GM12878 (cell line): ENCODE data around the gene TUBD1. TPM values are rescaled to one million over a fixed set of nuclear protein-coding genes. Genes with fewer than 3 reads are reported as not detected.
A peak's percentile ranks its signal among the peaks of the same experiment; 100 is the strongest.

Experiments
- ATAC-seq: fragments of 200-7000 bp; cut with Tn5 transposase; 3 replicates; pipeline ENCODE4 v1.9.1; 2020; ENCODE audit warnings: mild to moderate bottlenecking, moderate library complexity
- BruUV-seq: library from RNA; stranded (reverse); fragments of 400-500 nt; replicated peaks from 2 replicates; lab custom pipeline; 2021; lab: Mats Ljungman, UMichigan
- CTCF ChIA-PET: fragments of 300-600 bp; sonication (Branson Sonifier 250); formaldehyde crosslinking; extraction: SDS; loops from one replicate; lab custom pipeline; 2021; ENCODE audit warnings: inconsistent platforms; lab: Yijun Ruan, JAX
- POLR2A ChIA-PET: fragments of 350-600 bp; formaldehyde crosslinking; extraction: SDS; loops from one replicate; lab custom pipeline; 2021; ENCODE audit warnings: inconsistent platforms; lab: Charles Lee
- RAD21 ChIA-PET: fragments of 300-600 bp; sonication (Branson Sonifier 250); formaldehyde crosslinking; loops from one replicate; lab custom pipeline; 2023; ENCODE audit warnings: antibody characterized with exemption; ENCODE audit not compliant: unreplicated experiment; lab: Charles Lee
- SMC1A ChIA-PET: fragments of 300-600 bp; sonication (Branson Sonifier 250); formaldehyde crosslinking; loops from one replicate; lab custom pipeline; 2023; ENCODE audit not compliant: unreplicated experiment, uncharacterized antibody; lab: Charles Lee
- DNase-seq: peaks from one replicate; pipeline ENCODE4 v3.0.0-alpha.2; 2011; ENCODE audit warnings: low read depth, low spot score
- FAIRE-seq: peaks from 3 replicates; lab custom pipeline; 2011; peaks lifted over from hg19 to GRCh38; lab: Jason Lieb, UNC
- H2AFZ ChIP-seq: 2 replicates; pipeline ENCODE4 v1.6.0; 2011; ENCODE audit warnings: low read depth, low read length, control low read depth; ENCODE audit not compliant: control insufficient read depth
- H3K27ac ChIP-seq: 2 replicates; pipeline ENCODE4 v1.5.1; 2011; ENCODE audit warnings: control low read depth; ENCODE audit not compliant: control insufficient read depth, insufficient read depth
- H3K27me3 ChIP-seq, 2 experiments: replicated peaks in 1 of 2; 2 replicates each; pipeline versions ENCODE4 v1.6.0 to v1.6.1; 2011; ENCODE audit warnings: low read length in 1 of 2; ENCODE audit not compliant: control insufficient read depth in 2 of 2, insufficient read depth in 2 of 2
- H3K36me3 ChIP-seq, 2 experiments: 2 replicates each; pipeline ENCODE4 v1.5.1; 2011; ENCODE audit warnings: low read length in 1 of 2; ENCODE audit not compliant: control insufficient read depth in 2 of 2, insufficient read depth in 2 of 2
- H3K4me1 ChIP-seq: 2 replicates; pipeline ENCODE4 v1.6.1; 2011; ENCODE audit warnings: mild to moderate bottlenecking, low read length, moderate library complexity, mixed read lengths; ENCODE audit not compliant: control insufficient read depth, insufficient read depth
- H3K4me2 ChIP-seq: 2 replicates; pipeline ENCODE4 v1.6.0; 2011; ENCODE audit warnings: control low read depth; ENCODE audit not compliant: control insufficient read depth, insufficient read depth
- H3K4me3 ChIP-seq: fragments of 200-600 bp; sonication (generic); 2 replicates; pipeline ENCODE4 v1.5.1; 2016
- H3K79me2 ChIP-seq: 2 replicates; pipeline ENCODE4 v1.6.0; 2011; ENCODE audit warnings: low read length; ENCODE audit not compliant: control insufficient read depth, insufficient read depth
- H3K9ac ChIP-seq: 2 replicates; pipeline ENCODE4 v1.8.0; 2011; ENCODE audit warnings: low read length, control low read depth, mixed read lengths; ENCODE audit not compliant: control insufficient read depth, insufficient read depth
- H3K9me3 ChIP-seq: replicated peaks from 3 replicates; pipeline ENCODE4 v1.5.1; 2011; ENCODE audit warnings: mild to moderate bottlenecking, low read length; ENCODE audit not compliant: control insufficient read depth, insufficient read depth
- H4K20me1 ChIP-seq: 2 replicates; pipeline ENCODE4 v1.6.0; 2011; ENCODE audit not compliant: control insufficient read depth, insufficient read depth
- BRCA1 ChIP-seq: IDR thresholded peaks from 2 replicates; pipeline ENCODE4 v1.6.1; 2011; ENCODE audit warnings: low read depth, low read length, improper control_type of control experiment
- CBX3 ChIP-seq: fragments of 200-600 bp; sonication (generic); IDR thresholded peaks from 2 replicates; pipeline ENCODE4 v1.6.1; 2016; ENCODE audit warnings: low read depth, borderline replicate concordance
- EP300 ChIP-seq, 2 experiments: fragments of 150-350 bp in 1 of 2; IDR thresholded peaks; 2 replicates each; pipeline ENCODE4 v1.6.1; 2011 to 2012; ENCODE audit warnings: low read depth in 2 of 2, low read length in 2 of 2, borderline replicate concordance in 1 of 2, improper control_type of control experiment in 1 of 2, inconsistent platforms in 1 of 2; ENCODE audit not compliant: control insufficient read depth in 1 of 2
- EZH2 ChIP-seq: IDR thresholded peaks from 2 replicates; pipeline ENCODE4 v1.6.1; 2012; ENCODE audit warnings: low read depth, mild to moderate bottlenecking, control low read depth, inconsistent platforms, low read length, borderline replicate concordance; ENCODE audit not compliant: control insufficient read depth
- GATAD2B ChIP-seq: fragments of 450-650 bp; conservative IDR thresholded peaks from 2 replicates; pipeline ENCODE4 v1.6.1; 2017; ENCODE audit warnings: low read depth, mild to moderate bottlenecking, moderate library complexity
- HDAC2 ChIP-seq: fragments of 200-600 bp; sonication (generic); IDR thresholded peaks from 2 replicates; pipeline ENCODE4 v1.6.1; 2017
- KLF5 ChIP-seq: fragments of 450-650 bp; IDR thresholded peaks from 2 replicates; pipeline ENCODE4 v1.6.1; 2014; ENCODE audit warnings: mild to moderate bottlenecking; ENCODE audit not compliant: partially characterized antibody
- NFYB ChIP-seq: IDR thresholded peaks from 2 replicates; pipeline ENCODE4 v1.6.1; 2011; ENCODE audit warnings: low read depth, mild to moderate bottlenecking, low read length, improper control_type of control experiment, moderate library complexity; ENCODE audit not compliant: insufficient read depth
- NRF1 ChIP-seq: conservative IDR thresholded peaks from 2 replicates; pipeline ENCODE4 v1.6.1; 2011; ENCODE audit warnings: mild to moderate bottlenecking, low read depth, low read length, improper control_type of control experiment
- PAX5 ChIP-seq: IDR thresholded peaks from 2 replicates; pipeline ENCODE4 v1.6.1; 2011; ENCODE audit warnings: low read depth, low read length, borderline replicate concordance
- PAX8 ChIP-seq: fragments of 450-650 bp; IDR thresholded peaks from 2 replicates; pipeline ENCODE4 v1.6.1; 2017; ENCODE audit warnings: mild to moderate bottlenecking, moderate library complexity
- POLR2A ChIP-seq: IDR thresholded peaks from 2 replicates; pipeline ENCODE4 v1.6.1; 2011; ENCODE audit warnings: low read depth, mild to moderate bottlenecking, low read length
- POLR2AphosphoS2 ChIP-seq: IDR thresholded peaks from 2 replicates; pipeline ENCODE4 v1.6.1; 2011; ENCODE audit warnings: low read depth, mild to moderate bottlenecking, low read length, improper control_type of control experiment, moderate library complexity
- POLR2AphosphoS5 ChIP-seq: IDR thresholded peaks from 2 replicates; pipeline ENCODE4 v1.6.1; 2011; ENCODE audit warnings: mild to moderate bottlenecking, low read length, inconsistent platforms
- POU2F2 ChIP-seq: IDR thresholded peaks from 3 replicates; pipeline ENCODE4 v1.6.1; 2011; ENCODE audit warnings: low read depth, mild to moderate bottlenecking, low read length, borderline replicate concordance
- RELA ChIP-seq: fragments of 450-650 bp; IDR thresholded peaks from 2 replicates; pipeline ENCODE4 v1.8.0; 2014; ENCODE audit warnings: borderline replicate concordance; ENCODE audit not compliant: partially characterized antibody
- SP1 ChIP-seq: IDR thresholded peaks from one replicate; pipeline ENCODE4 v1.6.1; 2011; ENCODE audit warnings: low read depth, low read length
- SUZ12 ChIP-seq: fragments of 200-600 bp; sonication (generic); IDR thresholded peaks from one replicate; pipeline ENCODE4 v1.6.1; 2018; ENCODE audit warnings: antibody characterized with exemption, mild to moderate bottlenecking; ENCODE audit not compliant: unreplicated experiment
- TARDBP ChIP-seq: IDR thresholded peaks from 2 replicates; pipeline ENCODE4 v1.6.1; 2016; ENCODE audit warnings: borderline replicate concordance
- TCF3 ChIP-seq: IDR thresholded peaks from 2 replicates; pipeline ENCODE4 v1.6.1; 2012; ENCODE audit warnings: low read depth, mild to moderate bottlenecking, low read length, borderline replicate concordance; ENCODE audit not compliant: insufficient read depth
- ZNF217 ChIP-seq: fragments of 450-650 bp; IDR thresholded peaks from 2 replicates; pipeline ENCODE4 v1.6.1; 2017; ENCODE audit warnings: antibody characterized with exemption, mild to moderate bottlenecking
- ZNF24 ChIP-seq: fragments of 450-650 bp; IDR thresholded peaks from 2 replicates; pipeline ENCODE4 v1.6.1; 2017; ENCODE audit warnings: antibody characterized with exemption, mild to moderate bottlenecking
- WGBS: methylation state at CpG from one replicate; pipeline ENCODE4 v1.1.6; 2016; ENCODE audit warnings: low lambda C conversion rate; ENCODE audit not compliant: insufficient replicate concordance, insufficient coverage; ENCODE audit errors: missing lambda C conversion rate; 5-methylcytosine and 5-hydroxymethylcytosine counted together
- in situ Hi-C: fragments of 300-500 bp; cut with MboI; formaldehyde crosslinking; loops from 9 replicates; pipeline ENCODE4 v1.14.3; 2018; ENCODE audit warnings: mixed read lengths
- intact Hi-C: fragments of 100-400 bp; cut with micrococcal nuclease; formaldehyde crosslinking; loops from one replicate; pipeline ENCODE4 v1.14.2; 2022; ENCODE audit not compliant: unreplicated experiment
- polyA plus RNA-seq, 11 experiments: library from polyadenylated mRNA; depleted of rRNA in 4 of 11; unstranded in 6 of 11; stranded (reverse) in 5 of 11; fragments of >200 nt; fragmentation: Nextera tagmentation in 4 of 11; fragmentation: Illumina TruSeq in 1 of 11; extraction: Ambion mirVana in 4 of 11; extraction: Trizol in 1 of 11; gene quantifications; 1 replicate in 1 of 11; 2 replicates in 10 of 11; pipeline versions ENCODE4 v1.2.1 to v1.2.3, GENCODE V29; 2011 to 2016; ENCODE audit warnings: inconsistent platforms in 2 of 11, missing spikeins in 2 of 11, low read depth in 1 of 11
- total RNA-seq, 4 experiments: library from RNA; depleted of rRNA in 3 of 4; stranded (reverse); fragments of >200 nt in 3 of 4; fragmentation: Illumina TruSeq in 1 of 4; extraction: Trizol in 1 of 4; gene quantifications; 2 replicates each; pipeline versions ENCODE4 v1.2.1 to v1.2.3, GENCODE V29; 2013 to 2021
- TF ChIP-seq, protein P1 (sequence below): IDR thresholded peaks from 2 replicates; pipeline ENCODE4 v1.6.1; 2012; ENCODE audit warnings: low read depth, low read length, improper control_type of control experiment
- TF ChIP-seq, protein P2 (sequence below): fragments of 450-650 bp; IDR thresholded peaks from 2 replicates; pipeline ENCODE4 v1.6.1; 2016; ENCODE audit warnings: mild to moderate bottlenecking

The TUBD1 gene
- total and polyA plus RNA-seq, 10 of the 15 experiments (the other 5 are each of a cell fraction or from before 2014, with no cell fraction given) = 5.3 to 10.8 (median 8.3) TPM

DNA sequence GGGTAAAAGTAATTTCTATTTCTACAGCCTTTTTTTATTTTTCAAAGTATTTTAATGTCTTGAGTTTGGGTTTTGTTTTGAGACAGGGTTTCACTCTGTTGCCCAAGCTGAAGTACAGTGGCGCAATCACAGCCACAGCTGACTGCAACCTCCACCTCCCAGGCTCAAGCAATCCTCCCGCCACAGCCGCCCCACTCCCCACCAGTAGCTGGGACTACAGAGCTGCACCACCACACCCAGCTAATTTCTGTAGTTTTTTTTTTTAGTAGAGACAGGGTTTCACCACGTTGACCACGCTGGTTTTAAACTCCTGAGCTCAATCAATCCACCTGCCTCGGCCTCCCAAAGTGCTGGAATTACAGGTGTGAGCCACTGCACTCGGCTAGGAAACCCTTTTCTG lies 44.0 kb downstream of the TUBD1 start:
- SMC1A ChIA-PET = interaction anchor here (0.6 to 12.6 kb wide), 13 partner anchors 8 to 95 kb away, joined by 3 to 143 read pairs (median 8); partner anchors contain the start of genes RPS6KB1 and TUBD1
- Histone ChIP-seq H3K27ac (peak overlapping the region; percentile 82), H3K79me2 (no peaks in the 10 kb centered on the region; the same call in 1 of the 2 replicates), H3K9me3 (no peaks in the 10 kb centered on the region), H3K9ac (peak overlapping the region; percentile 4; the same call in 1 of the 2 replicates), H3K4me2 (peak overlapping the region; percentile 69), H4K20me1 (no peaks in the 10 kb centered on the region), H3K27me3 (no peaks in the 10 kb centered on the region), H2AFZ (no peak overlapping the region; the same call in 1 of the 2 replicates), H3K36me3 (no peaks in the 10 kb centered on the region), H3K4me3 (no peak overlapping the region), H3K4me1 (peaks cover 47% of the 10 kb centered on the region)
- in situ Hi-C loops = no loop called here
- POLR2A ChIA-PET = interaction anchor here (0.6 to 13.3 kb wide), 9 partner anchors 9 to 96 kb away, joined by 3 to 332 read pairs (median 4); no protein-coding TSS in a partner anchor
- CTCF ChIA-PET = interaction anchor here (0.8 to 2.9 kb wide), 10 partner anchors 9 to 92 kb away, joined by 3 to 9 read pairs (median 5); no protein-coding TSS in a partner anchor
- 1% methylated on average over 7 of the region's 7 CpGs for WGBS
- no peak for FAIRE-seq
- DNase-seq = no peak
- RAD21 ChIA-PET = interaction anchor here (0.7 to 8.4 kb wide), 9 partner anchors 8 to 99 kb away, joined by 3 to 149 read pairs (median 11); no protein-coding TSS in a partner anchor
- intact Hi-C loops = no loop called here
- no TSS peak for BruUV-seq
- ATAC-seq = peak; percentile 69
- TF ChIP-seq SUZ12 = no peak
- TF ChIP-seq NRF1 = no peak
- peak; percentile 16 for TF ChIP-seq SP1
- no peak for TF ChIP-seq POLR2AphosphoS5
- TF ChIP-seq EP300 (IDR thresholded peaks at IDR 0.05; ENCODE audit: borderline replicate concordance in 1 of 2, control insufficient read depth in 1 of 2, low read depth in 2 of 2, low read length in 2 of 2) = no peak
- TF ChIP-seq PAX8 = no peak
- no peak for TF ChIP-seq TARDBP
- TF ChIP-seq GATAD2B = no peak
- TF ChIP-seq EZH2 = no peak
- TF ChIP-seq POLR2AphosphoS2 = no peak
- no peak for TF ChIP-seq BRCA1
- TF ChIP-seq, protein P1, sequence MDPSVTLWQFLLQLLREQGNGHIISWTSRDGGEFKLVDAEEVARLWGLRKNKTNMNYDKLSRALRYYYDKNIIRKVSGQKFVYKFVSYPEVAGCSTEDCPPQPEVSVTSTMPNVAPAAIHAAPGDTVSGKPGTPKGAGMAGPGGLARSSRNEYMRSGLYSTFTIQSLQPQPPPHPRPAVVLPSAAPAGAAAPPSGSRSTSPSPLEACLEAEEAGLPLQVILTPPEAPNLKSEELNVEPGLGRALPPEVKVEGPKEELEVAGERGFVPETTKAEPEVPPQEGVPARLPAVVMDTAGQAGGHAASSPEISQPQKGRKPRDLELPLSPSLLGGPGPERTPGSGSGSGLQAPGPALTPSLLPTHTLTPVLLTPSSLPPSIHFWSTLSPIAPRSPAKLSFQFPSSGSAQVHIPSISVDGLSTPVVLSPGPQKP = no peak
- TF ChIP-seq, protein P2, sequence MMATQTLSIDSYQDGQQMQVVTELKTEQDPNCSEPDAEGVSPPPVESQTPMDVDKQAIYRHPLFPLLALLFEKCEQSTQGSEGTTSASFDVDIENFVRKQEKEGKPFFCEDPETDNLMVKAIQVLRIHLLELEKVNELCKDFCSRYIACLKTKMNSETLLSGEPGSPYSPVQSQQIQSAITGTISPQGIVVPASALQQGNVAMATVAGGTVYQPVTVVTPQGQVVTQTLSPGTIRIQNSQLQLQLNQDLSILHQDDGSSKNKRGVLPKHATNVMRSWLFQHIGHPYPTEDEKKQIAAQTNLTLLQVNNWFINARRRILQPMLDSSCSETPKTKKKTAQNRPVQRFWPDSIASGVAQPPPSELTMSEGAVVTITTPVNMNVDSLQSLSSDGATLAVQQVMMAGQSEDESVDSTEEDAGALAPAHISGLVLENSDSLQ = no peak
- TF ChIP-seq PAX5 = peak; percentile 68; the same call in 1 of the 2 replicates
- no peak for TF ChIP-seq HDAC2
- TF ChIP-seq KLF5 = no peak
- TF ChIP-seq POU2F2 = no peak
- peak; percentile 78; the same call in 1 of the 2 replicates for TF ChIP-seq ZNF217
- TF ChIP-seq NFYB = 0 out of 2 replicates have a peak, but pooled peaks have one; percentile 5
- TF ChIP-seq POLR2A = no peak
- no peak for TF ChIP-seq CBX3
- 0 out of 2 replicates have a peak, but pooled peaks have one; percentile 65 for TF ChIP-seq TCF3
- no peak for TF ChIP-seq RELA
- TF ChIP-seq ZNF24 = peak; percentile 29; the same call in 1 of the 2 replicates
